Adipose tissue (tissue), 3 donors: ENCODE data around the gene PLXNA2. TPM values are rescaled to one million over a fixed set of nuclear protein-coding genes. Genes with fewer than 3 reads are reported as not detected.

ENCODE experiments used
- H3K27ac ChIP-seq: one replicate; pipeline ENCODE4 v1.5.1; 2013; ENCODE audit warnings: low read depth, low read length
- WGBS, 3 donors: extraction: QIAGEN DNeasy Blood & Tissue Kit; methylation state at CpG; one replicate each; pipeline ENCODE4 v1.1.7; 2013; 5-methylcytosine and 5-hydroxymethylcytosine counted together
- polyA plus RNA-seq, 3 donors: library from polyadenylated mRNA; stranded (reverse); fragments of 200-250 nt; gene quantifications; one replicate each; pipeline ENCODE4 v1.2.3, GENCODE V29; 2013
- donor health status: healthy with polysubstance abuse.
- donor health status: Bipolar disorder and iron deficiency.
- donor health status: healthy.

PLXNA2 gene
- polyA plus RNA-seq, 3 donors: 8.1 to 48.7 (median 14.0) TPM

DNA sequence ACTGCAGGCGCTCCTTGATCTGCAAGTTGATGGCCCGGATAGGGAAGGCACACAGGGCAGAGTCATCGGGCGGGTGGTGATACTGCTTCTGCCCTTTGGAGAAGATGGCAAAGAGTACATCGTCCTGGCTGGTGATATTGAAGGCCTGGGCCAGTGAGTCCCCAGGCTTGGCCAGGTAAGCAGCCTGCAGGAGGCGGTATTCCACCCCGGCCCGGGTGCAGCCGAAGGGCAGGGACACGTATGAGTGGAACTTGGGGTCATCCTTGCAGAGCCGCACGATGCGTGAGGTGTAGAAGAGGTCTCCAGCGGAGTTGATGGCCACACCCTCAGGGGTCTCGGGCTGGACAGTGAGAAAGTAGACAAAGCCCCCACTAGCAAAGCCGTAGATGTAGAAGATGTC, 27.4 kb downstream of the PLXNA2 start:
- H3K27ac ChIP-seq: no peak overlapping the region
- 96 to 98% (median 96%) methylated on average over 16 of the region's 16 CpGs for WGBS, 3 donors

DNA sequence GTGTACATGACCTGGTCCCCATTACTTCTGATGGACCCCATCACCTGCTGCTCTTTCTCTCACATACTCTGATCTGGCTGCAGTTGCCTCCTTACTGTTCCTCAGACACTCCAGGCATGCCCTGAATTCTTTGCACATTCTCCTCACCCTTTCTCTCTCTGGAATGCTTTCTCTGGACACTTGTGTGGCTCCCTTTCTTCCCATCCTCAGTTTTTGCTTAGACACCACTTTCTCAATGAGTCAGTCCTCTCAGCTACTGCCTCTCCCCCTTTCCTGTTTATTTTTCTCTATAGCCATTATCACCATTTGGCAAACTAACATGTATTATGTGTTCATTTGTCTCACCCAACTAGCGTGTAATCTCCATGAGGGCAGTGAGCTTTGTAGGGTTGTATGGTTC, 28.1 kb downstream of the PLXNA2 start:
- no peak overlapping the region for H3K27ac ChIP-seq

DNA sequence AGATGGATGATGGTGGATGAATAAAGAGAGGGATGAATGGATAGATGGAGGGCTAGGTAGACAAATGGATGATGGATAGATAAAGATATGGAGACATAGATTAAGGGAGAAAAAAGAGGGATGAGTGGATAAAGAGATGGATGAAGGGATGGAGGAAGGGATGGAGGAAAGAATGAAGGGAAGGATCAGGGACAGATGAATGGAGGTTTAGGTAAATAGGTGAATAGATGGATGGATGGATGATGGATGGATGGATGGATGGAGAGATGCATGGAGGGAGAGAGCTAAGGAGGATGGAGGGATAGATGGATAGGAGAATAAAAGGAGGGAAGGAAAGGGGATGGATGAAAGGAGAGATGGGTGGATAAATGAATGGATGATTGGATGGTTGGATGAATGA, 28.8 kb downstream of the PLXNA2 start:
- no peak overlapping the region for H3K27ac ChIP-seq

More for the DNA sequence above, 28.1 kb downstream of the PLXNA2 start:
- 66 to 89% (median 75%) methylated on average over 1 of the region's 1 CpG for WGBS, 3 donors

DNA sequence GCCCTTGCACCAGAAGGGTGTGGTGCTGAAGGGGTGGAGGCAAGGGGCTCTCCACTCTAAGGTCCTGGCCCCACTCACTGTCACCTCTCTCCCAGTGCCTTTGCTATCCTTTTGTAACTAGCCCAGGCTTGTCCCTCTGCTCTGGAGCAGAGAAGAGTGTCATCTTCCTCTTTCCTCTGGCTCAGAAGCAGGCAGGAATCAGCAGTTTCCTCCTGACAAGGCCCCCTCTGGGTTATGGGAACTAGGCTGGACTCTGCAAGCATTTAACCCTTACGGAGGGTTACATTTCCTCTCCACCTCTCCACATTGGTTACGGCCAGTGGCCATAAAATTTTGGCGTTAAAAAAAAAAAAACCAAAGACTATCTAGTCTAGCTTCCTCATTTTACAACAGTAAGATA, 30.4 kb downstream of the PLXNA2 start:
- 35 to 65% (median 35%) methylated on average over 3 of the region's 3 CpGs for WGBS, 3 donors
- no peak overlapping the region for H3K27ac ChIP-seq

DNA sequence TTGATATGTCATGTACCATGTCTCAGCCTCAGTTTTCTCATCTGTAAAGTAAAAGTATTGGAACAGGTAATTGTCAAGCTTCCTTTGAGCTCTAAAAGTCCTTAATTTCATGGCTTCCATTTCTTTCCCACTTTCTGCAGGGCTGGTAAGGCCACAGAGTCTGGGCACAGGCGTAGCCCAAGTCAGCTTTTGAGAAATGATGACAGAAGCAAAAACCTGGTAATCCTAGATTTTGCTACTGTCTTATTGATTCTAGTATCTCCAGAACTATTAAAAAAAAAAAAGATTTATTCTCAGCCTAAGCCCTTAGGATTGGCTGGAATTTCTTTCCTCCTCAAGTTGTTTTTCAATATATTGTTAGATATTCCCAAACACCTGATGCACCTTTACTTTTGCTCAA, 31.3 kb downstream of the PLXNA2 start:
- no peak overlapping the region for H3K27ac ChIP-seq
- WGBS, 3 donors: 95 to 97% (median 97%) methylated on average over 1 of the region's 1 CpG

DNA sequence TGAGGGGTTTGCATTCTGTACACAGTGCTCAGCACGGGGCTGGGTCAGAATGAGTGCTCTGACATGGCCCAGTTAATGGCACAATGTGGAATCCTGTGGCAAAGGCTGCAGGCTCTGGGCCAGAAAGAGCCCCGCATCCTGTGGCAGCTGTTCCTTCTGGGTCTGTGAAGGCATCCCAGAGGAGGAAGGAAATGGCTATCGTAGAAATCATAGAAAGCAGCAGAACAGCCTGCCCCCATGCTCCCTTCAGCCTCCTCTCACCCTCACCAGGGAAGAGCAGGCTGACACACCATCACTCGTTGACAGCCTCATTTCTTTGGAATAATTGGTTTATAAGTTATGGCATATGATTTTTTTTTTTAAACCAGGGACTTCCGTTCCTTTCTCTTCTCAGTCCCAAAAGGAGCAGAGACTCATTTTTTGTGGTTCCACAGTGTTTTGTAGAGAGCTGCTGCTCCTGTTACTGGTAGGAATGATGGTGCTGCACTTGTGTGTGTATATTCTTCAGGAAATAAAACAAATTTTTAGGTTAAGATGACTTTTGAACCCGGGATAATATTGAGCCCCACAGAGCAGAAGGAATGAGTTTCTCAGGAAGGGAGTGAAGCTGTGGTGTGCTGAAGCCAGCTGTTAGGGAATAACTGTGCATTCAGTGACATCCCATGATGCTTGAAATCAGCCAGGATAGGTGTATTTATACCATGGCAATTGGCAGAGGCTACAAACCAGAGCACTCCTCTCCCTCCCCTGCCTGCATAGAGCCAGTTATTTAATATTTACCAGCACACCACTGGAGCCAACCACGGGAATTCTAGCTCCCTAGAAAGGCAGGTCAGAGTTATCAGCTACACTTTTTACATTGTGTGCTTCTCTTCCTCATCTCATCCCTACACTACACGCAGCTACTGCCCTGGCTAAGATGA, 32.0 kb downstream of the PLXNA2 start:
- no peak overlapping the region for H3K27ac ChIP-seq
- 42 to 62% (median 43%) methylated on average over 8 of the region's 8 CpGs for WGBS, 3 donors

DNA sequence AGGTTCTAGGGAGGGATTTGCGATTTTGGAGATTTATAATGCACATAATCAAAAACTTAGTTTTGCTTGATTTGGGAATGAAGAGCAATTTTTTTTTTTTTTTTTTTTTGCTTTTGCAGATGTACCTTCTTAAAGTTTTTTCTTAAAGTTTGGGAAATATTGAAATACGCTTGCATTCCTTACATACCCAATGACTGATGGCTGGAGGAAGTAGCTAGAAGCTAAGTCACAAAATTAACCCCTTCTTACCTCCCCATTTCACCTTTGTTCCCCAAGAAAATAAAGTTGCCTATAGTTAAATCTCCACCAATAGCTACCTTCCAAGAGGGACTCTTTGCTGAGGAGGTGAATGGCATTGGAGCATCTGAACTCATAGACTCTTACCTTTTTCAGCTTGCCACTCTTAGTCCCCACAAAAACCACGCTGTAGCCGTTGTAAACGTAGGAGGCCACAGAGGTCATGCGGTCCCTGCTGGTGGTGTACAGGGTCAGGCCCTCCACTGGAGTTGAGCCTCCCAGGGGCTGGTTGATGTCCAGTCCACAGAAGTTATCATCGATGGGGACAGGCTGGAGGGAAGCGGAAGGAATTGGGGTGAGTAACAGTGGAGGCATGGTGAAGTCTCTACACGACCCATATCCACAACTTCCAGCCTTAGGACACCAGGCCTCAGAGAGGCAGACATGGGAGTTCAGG, 34.1 kb downstream of the PLXNA2 start:
- 85 to 91% (median 85%) methylated on average over 9 of the region's 9 CpGs for WGBS, 3 donors
- no peak overlapping the region for H3K27ac ChIP-seq

DNA sequence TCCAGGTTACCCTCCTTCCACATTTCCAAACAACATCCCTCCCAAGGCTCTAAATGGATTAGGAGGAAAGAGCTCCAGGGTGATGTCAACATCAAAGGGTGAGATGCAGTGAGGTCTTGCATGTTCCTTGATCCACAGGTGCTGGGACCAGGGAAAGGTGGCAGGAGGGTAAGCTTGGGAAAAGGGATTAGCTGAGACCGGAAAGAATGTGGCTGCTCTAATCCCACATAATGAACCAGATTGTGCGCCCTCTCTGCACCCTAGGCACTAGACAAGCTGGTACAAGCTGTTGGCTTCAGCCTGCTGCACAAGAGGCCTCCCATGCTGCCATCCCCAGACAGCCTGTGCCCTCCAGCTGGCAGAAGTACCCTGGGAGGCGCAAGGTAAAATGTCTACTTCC, 34.9 kb downstream of the PLXNA2 start:
- WGBS, 3 donors: 81 to 95% (median 94%) methylated on average over 3 of the region's 3 CpGs
- H3K27ac ChIP-seq: no peak overlapping the region

DNA sequence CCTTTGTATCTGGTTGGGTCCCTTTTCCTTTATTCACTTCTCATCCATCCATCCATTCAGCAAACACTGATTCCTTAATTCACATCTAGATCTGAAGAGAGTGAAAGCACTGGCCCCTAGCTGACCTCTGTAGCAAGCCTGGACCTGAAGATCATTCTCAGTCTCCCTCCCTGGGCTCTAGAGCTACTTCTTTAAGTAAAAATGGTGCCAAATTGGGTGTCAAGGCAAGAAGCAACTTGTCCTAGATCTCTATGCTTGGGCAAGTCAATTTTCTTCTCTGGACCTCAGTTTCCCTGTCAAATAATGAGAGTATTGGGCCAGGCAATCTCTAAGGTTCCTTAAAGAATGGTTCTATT, 36.1 kb downstream of the PLXNA2 start:
- H3K27ac ChIP-seq: no peak overlapping the region

DNA sequence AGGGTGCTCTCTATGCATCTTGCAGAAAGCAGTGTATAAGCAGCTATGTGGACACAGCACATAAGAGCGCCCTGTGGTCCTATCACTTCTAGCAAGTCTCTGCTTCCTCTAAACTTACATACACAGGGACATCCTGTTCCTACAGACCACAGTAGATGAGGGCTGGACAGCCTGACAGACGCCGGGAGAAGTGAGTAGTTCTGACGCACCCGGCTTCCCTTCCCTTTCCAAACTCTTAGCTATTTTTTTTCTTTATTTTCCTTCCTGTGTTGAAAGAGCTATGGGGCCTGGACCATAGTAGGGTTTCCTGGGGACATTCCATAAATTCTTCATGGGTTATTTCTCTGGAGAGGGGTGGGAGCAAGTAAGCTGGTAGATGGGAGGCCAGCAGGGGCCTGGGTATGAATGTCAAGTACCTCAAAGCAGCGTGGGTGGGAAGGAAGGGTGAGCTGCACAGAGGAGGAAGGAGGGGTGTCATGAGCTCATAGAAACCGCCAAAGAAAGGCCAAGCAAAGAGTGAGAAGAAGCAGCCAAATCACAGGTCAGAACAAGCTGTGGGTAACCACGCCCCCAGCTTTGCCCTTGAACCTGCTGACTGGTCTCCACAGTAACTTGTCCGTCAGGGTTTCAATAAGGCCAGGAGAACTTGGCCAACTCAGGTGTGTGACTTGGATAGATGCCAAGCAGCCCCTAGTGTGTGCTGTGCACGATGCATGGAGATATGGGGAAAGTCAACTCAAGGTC, 36.6 kb downstream of the PLXNA2 start:
- no peak overlapping the region for H3K27ac ChIP-seq
- WGBS, 3 donors: 49 to 53% (median 50%) methylated on average over 10 of the region's 10 CpGs

DNA sequence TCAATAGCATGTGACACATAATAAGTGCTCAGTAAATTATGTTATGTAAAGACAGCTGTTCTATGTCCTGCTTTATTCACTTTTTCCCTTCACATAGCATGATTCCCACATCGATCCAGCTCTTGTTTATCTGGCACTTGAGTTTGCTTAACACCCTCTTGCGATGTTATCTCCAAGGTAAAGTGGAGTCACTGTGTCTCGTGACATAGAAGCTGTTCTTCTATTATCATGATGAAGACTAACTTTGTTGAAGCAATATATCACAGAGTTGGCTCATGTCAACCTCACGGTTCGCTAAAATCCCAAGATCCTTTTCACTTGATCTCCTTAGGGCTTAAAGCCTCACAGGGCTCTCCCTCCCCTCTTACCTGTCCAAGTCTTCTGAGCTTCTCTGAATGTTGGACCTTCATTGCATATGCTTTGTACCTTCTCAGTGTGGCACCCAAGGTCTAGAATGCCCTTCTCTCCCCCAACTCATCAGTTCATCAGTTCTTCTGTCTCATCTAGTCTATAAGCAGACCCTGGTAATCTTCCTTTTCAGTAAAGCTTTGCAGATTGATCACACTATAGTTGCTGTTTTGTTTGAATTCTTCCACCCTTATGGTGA, 38.0 kb downstream of the PLXNA2 start:
- WGBS, 3 donors: 53 to 95% (median 86%) methylated on average over 5 of the region's 5 CpGs
- H3K27ac ChIP-seq: no peak overlapping the region

DNA sequence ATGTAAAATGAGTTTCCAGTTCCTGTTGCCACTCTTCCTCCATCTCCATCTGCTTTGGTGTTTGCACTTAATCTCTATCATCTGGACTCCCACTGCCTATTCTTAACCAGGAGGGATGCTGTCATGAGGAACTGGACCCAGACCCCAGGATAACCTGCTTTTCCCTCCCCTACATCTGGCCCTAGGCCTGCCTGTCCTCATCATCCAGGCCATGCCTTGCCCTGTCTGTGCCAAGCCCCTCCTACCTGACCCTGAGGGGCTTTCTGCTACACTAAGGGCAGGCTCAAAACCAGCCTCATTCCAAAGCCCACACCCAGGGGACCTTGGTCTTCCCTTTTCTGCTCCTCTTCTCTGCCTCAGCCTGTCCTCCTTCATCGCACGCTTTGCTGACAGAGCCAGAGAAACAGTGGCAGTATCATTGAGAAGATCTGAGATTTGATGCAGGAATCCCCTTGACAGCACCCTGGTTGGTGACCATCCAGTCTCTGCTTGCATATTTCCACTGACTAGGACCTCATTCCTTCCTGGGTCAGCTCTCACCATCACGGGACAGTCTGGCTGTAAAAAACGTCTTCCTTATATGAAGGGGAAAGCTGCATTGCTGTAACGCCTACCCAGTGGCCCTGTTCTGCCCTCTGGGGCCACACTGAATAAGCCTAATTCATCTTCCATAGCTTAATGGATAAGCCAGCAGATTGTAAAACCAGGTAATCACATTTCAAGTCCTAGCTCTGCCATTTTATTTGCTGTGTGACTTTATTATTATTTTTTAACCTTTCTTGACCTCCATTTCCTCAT, 38.8 kb downstream of the PLXNA2 start:
- H3K27ac ChIP-seq: no peak overlapping the region
- 73 to 83% (median 81%) methylated on average over 5 of the region's 5 CpGs for WGBS, 3 donors

DNA sequence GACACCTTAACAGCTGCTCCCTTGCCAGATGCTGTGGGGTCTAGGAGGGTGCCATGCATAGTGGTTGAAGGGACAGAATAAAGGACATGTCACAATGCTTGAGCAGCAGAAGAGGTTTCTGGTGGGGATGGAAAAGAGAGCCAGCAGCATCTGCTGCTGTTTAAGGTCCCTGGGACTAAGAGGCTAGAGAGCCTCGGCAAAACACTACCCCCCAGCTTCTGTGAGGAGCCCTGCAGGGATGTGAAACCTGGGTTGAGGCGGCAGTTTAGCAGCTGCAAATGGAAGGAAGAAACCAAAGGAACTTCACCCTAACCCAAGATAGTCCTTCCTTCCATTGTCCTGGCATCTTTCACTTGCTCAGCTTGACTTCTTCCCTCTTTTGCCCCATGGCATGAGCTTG, 39.4 kb downstream of the PLXNA2 start:
- no peak overlapping the region for H3K27ac ChIP-seq
- WGBS, 3 donors: 56 to 76% (median 58%) methylated on average over 2 of the region's 2 CpGs

DNA sequence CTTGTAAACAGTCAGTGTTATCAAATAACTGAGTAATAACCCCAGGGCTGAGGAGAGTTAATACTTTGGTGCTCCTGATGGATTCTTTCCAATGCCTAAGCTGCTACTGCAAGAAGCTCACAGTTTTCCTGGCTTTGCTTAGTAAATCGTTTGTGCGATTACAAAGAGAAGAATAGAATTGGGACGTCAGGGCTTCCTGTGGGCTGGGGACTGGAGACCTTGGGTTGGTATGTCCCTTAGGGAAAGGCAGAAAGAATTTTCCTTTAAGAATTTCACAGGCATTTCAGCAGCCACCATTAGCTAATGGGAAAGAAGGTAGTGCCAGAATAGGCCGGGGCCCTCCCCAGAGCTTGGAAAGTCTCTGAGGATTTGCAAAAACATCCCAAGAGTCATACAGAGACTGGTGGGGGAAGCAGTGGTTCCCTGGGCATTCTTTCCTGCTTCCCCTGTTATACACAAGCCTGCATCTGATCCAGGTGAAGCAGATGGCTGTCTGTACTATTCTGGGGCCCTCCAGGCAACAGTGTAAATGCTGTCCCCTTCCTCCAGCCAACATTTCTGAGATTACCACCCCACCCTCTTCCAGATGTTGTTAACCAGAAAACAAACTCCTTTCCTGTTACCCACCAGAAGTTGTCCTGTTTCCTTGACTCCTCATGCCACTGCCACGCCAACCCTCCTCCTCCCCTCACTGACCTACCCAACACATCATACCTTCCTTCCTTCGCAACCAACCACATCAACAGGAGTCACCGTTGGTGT, 40.2 kb downstream of the PLXNA2 start:
- 48 to 54% (median 51%) methylated on average over 7 of the region's 7 CpGs for WGBS, 3 donors
- H3K27ac ChIP-seq: peak overlapping the region; percentile 13

DNA sequence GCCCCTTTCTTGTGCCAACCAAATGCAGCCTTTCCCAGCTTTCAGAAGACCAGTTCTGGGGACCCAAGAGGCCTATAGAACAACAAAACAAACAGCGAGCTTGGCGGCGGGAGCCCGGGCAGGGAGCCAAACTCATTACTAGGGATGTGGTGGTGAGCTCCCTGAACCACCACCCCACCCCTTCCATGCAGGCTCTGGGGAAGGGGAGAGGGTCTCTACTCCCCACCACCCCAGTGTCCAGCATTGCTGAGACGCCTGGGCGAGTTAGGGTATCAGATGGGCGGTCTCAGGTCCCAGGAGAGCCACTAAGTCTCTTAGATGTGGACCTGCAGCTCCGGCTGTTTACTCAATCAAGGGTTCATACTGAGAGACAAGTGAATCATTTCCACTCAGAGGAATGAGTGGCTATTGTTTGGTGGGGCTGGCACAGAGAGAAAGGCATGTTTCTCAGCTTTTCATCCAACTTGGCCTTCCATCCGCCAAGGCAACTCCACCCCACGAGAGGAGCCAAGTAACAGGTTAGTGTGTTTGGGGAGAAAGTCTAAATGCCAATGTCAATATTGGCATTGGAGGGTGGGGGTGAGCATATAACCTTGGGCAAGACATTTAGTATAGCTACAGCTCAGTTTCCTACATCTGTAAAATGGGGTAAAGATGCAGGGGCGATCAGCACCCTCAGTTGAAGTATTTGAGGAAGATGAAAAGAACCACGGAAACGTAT, 40.9 kb downstream of the PLXNA2 start:
- peak overlapping the region; percentile 13 for H3K27ac ChIP-seq
- 35 to 60% (median 50%) methylated on average over 13 of the region's 13 CpGs for WGBS, 3 donors

DNA sequence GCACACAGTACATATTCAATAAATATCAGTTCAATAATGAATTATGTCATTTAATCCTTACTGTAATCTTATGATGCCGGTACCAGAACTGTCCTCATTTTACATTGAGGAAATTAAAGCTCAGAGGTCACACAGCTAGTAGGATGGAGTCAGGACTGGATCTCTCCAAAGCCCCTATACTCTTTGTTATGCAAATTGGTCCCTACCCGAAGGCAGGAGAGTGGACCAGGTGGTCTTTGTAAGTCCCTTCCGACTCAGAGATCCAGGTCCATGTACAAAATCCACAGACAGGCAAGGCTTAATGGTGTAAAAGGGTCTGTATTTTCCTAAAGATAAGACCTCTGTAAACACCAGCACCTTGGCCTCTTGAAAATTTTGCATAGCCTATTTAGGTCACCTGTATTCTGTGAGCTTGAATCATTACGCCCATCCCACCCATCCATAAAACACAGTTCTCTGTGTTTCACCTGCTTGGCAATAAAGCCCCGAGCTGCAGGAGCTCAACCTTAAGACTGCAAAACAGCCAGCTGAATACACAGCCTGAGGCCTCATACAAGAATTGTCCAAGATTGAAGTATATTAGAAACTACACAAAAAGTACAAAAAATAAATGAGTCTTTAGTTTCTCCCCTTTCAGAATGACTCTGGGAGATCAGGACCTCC, 41.7 kb downstream of the PLXNA2 start:
- H3K27ac ChIP-seq: no peak overlapping the region
- 63 to 89% (median 79%) methylated on average over 5 of the region's 5 CpGs for WGBS, 3 donors
